ES-I3 (cell line): Measurements from ENCODE around the gene SERINC5.
"Not testable (repeated sequence)": the region's sequence is repeated elsewhere in the genome, so short reads cannot be mapped to it uniquely, and the experiment has no call there.

Source experiments
- H3K36me3 ChIP-seq: 2 replicates; pipeline ENCODE4 v1.6.1; 2013; ENCODE audit warnings: mild to moderate bottlenecking, low read length, control low read depth, moderate library complexity; ENCODE audit not compliant: insufficient read depth
- H3K4me1 ChIP-seq: 2 replicates; pipeline ENCODE4 v1.6.1; 2013; ENCODE audit warnings: mild to moderate bottlenecking, control low read depth, low read length; ENCODE audit not compliant: insufficient read depth
- H3K9ac ChIP-seq: 2 replicates; pipeline ENCODE4 v1.6.1; 2013; ENCODE audit warnings: low read depth, mild to moderate bottlenecking, low read length, moderate library complexity
- H3K9me3 ChIP-seq: 2 replicates; pipeline ENCODE4 v1.6.1; 2013; ENCODE audit warnings: mild to moderate bottlenecking, low read length, moderate library complexity; ENCODE audit not compliant: control insufficient read depth, insufficient read depth

SERINC5 gene

GRCh38 chr5:80147119-80147815 is 108.6 kb downstream of the SERINC5 start:
- Histone ChIP-seq H3K9ac (no peak overlapping the region), H3K4me1 (peaks cover 22% of the 10 kb centered on the region)

GRCh38 chr5:80146046-80146445 is 109.8 kb downstream of the SERINC5 start:
- no peak overlapping the region for H3K9ac ChIP-seq
- H3K4me1 ChIP-seq: peaks cover 34% of the 10 kb centered on the region
- H3K9me3 ChIP-seq: no peaks in the 10 kb centered on the region
- peaks cover 35% of the 10 kb centered on the region for H3K36me3 ChIP-seq

More at GRCh38 chr5:80147119-80147815, 108.6 kb downstream of the SERINC5 start:
- H3K9me3 ChIP-seq: no peaks in the 10 kb centered on the region
- peaks cover 46% of the 10 kb centered on the region for H3K36me3 ChIP-seq

DNA sequence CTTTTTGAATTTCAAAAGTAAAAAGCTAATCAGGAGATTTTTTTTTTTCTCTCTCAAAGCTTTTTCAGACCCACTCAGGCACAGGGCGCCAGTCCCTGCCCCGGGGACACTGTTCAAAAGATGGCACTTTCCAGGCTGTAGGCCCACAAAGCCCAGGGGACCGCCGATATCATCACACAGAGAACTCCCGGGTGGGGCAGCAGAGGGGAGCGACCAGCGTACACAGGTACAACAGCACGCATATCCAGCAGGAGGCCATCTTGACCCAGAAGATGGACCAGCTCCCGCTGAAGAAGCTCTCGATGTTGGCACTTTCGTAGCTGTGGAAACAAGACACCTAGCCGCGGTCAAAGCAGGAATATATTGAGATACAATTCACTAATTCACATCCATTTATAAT is 112.4 kb downstream of the SERINC5 start:
- peaks cover 25% of the 10 kb centered on the region for H3K36me3 ChIP-seq
- peaks cover 42% of the 10 kb centered on the region for H3K4me1 ChIP-seq
- no peaks in the 10 kb centered on the region for H3K9me3 ChIP-seq
- no peak overlapping the region for H3K9ac ChIP-seq

DNA sequence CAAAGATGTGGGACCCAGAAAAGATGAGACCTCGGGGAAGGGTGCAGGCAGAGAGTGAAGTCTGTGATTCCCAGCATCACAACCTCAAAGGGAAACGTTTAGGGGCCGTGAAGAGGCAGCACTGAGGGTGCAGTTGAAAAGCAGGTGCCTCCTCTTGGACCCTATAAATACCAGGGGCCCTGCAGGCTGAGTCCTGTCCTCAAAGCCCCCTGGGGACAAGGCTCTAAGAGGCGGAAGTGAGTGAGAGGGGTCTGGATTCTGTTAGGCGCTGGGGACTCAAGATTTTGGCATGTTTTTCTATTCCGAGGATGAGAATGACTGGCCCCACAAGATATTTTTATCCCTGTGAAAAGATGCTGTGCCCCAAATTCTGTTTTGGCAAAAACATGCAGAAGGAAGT is 112.9 kb downstream of the SERINC5 start:
- Histone ChIP-seq H3K4me1 (peaks cover 42% of the 10 kb centered on the region), H3K9me3 (no peaks in the 10 kb centered on the region), H3K36me3 (peaks cover 25% of the 10 kb centered on the region), H3K9ac (no peak overlapping the region)

GRCh38 chr5:80141681-80142080 is 114.2 kb downstream of the SERINC5 start:
- peaks cover 42% of the 10 kb centered on the region for H3K4me1 ChIP-seq
- no peaks in the 10 kb centered on the region for H3K9me3 ChIP-seq
- no peak overlapping the region for H3K9ac ChIP-seq
- H3K36me3 ChIP-seq: peaks cover 17% of the 10 kb centered on the region

DNA sequence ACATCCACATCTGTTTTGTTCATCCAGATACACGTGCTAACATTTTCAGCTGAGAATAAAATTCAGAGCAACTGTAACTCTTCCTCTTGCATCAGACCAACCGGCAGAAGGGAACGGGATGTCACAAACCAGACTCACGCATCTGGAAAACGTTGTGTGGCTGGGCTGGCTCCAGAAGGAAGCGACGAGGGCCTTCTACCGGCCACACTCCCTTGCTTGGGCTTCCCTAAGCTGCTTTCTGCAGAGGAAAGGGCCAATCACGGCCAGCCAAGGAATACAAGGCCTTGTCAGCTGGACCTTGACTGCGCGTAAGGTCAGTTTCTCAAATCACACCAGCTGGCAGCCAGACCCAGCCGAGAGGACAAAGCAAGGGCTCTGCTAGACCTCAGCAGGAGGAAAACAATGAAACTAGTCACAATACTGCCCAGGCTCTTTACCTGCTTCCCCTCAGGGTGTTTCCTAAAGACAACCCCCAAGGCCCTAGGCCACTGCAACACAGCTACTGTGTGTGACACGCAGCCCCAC is 114.6 kb downstream of the SERINC5 start:
- Histone ChIP-seq H3K9me3 (no peaks in the 10 kb centered on the region), H3K4me1 (peaks cover 42% of the 10 kb centered on the region), H3K9ac (no peak overlapping the region), H3K36me3 (peaks cover 17% of the 10 kb centered on the region)

GRCh38 chr5:80140496-80140895 is 115.4 kb downstream of the SERINC5 start:
- Histone ChIP-seq H3K9ac (no peak overlapping the region), H3K4me1 (peaks cover 45% of the 10 kb centered on the region), H3K36me3 (peaks cover 15% of the 10 kb centered on the region), H3K9me3 (no peaks in the 10 kb centered on the region; the same call in 1 of the 2 replicates)

DNA sequence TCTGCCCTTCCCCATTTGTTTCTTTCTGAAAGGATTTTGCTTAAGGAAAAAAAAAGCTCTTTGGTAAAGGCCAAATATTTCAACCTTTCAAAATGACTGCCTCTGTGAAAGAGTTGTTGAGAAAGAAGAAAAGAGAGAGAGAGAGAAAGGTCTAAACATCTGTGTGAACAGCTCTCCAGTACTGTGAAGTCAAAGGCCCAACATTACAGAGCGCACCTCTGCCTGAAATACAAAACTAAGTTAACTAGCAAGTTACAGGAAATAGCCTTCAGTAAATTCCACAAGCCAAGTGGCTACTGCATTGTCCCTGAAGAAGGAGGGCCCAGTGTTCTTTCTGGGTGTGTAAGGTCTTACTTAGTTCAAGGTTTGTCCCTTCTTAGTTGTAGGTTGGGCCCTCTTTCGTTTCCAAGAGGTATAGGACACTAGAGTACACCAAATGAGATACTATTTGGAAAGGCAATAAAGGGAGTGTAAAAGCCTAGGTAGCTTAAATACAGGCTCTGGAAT is 116.3 kb downstream of the SERINC5 start:
- H3K4me1 ChIP-seq: peaks cover 48% of the 10 kb centered on the region
- no peak overlapping the region for H3K9ac ChIP-seq
- peaks cover 11% of the 10 kb centered on the region for H3K36me3 ChIP-seq

DNA sequence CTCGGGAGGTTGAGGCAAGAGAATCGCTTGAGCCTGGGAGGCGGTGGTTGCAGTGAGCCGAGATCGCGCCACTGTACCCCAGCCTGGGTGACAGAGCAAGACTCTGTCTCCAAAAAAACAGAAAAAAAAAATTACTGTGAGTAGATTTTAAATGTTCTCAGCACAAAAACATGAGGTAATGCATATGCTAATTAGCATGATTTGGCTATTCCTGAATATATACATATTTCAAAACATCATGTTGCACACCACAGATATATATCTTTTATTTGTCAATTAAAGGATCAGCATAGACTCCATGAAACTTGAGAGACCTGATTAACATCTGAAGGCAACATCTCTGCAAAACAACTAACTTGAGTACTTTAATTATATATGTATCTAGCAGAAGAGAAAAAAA is 117.4 kb downstream of the SERINC5 start:
- no peak overlapping the region for H3K9ac ChIP-seq
- peaks cover 51% of the 10 kb centered on the region for H3K4me1 ChIP-seq
- H3K9me3 ChIP-seq: no peaks in the 10 kb centered on the region; the same call in 1 of the 2 replicates
- H3K36me3 ChIP-seq: peaks cover 5% of the 10 kb centered on the region; the same call in 1 of the 2 replicates

More for the DNA sequence above, 116.3 kb downstream of the SERINC5 start:
- no peaks in the 10 kb centered on the region; the same call in 1 of the 2 replicates for H3K9me3 ChIP-seq

DNA sequence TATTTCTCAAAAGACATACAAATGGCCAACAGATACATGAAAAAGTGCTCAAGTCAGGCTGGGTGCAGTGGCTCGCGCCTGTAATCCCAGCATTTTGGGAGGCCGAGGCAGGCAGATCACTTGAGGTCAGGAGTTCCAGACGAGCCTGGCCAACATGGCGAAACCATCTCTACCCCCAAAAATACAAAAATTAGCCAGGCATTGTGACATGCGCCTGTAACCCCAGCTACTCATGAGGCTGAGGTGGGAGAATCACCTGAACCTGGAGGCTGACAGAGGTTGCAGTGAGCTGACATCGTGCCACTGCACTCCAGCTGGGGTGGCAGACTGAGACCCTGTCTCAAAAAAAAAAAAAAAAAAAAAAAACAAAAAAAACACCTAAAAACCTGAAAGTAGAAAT is 119.0 kb downstream of the SERINC5 start:
- H3K9ac ChIP-seq, H3K9me3 ChIP-seq, H3K36me3 ChIP-seq: not testable (repeated sequence)
- peaks cover 38% of the 10 kb centered on the region for H3K4me1 ChIP-seq

DNA sequence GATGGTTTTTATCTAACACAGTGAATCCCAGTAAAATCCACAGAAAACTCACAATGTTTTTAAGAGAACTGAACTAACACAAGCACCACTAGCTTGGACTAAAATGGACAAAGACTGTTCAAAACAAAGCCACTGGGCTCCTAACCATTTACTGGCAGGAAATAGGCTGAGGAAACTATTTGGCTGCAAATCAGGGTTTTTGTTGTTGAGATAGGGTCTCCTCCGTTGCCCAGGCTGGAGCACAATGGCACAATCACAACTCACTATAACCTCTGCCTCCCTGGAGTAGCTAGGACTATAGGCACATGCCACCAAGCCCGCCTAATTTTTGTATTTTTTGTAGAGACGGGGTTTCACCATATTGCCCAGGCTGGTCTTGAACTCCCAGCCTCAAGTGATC is 121.0 kb downstream of the SERINC5 start:
- Histone ChIP-seq H3K4me1 (peaks cover 20% of the 10 kb centered on the region), H3K9ac (no peak overlapping the region; the same call in 1 of the 2 replicates), H3K9me3 (no peaks in the 10 kb centered on the region; the same call in 1 of the 2 replicates), H3K36me3 (peaks cover 5% of the 10 kb centered on the region; the same call in 1 of the 2 replicates)

- peaks cover 14% of the 10 kb centered on the region for H3K4me1 ChIP-seq
- no peaks in the 10 kb centered on the region for H3K36me3 ChIP-seq
- no peaks in the 10 kb centered on the region; the same call in none of the 2 replicates for H3K9me3 ChIP-seq
- no peak overlapping the region for H3K9ac ChIP-seq
These were observed 126.7 kb downstream of the SERINC5 start for GRCh38 chr5:80129146-80129545.

GRCh38 chr5:80128141-80128540 is 127.7 kb downstream of the SERINC5 start:
- no peaks in the 10 kb centered on the region; the same call in none of the 2 replicates for H3K9me3 ChIP-seq
- no peak overlapping the region for H3K9ac ChIP-seq
- H3K4me1 ChIP-seq: peaks cover 9% of the 10 kb centered on the region
- H3K36me3 ChIP-seq: no peaks in the 10 kb centered on the region

- H3K4me1 ChIP-seq: peaks cover 9% of the 10 kb centered on the region
- H3K9ac ChIP-seq: no peak overlapping the region
- no peaks in the 10 kb centered on the region; the same call in none of the 2 replicates for H3K9me3 ChIP-seq
- no peaks in the 10 kb centered on the region for H3K36me3 ChIP-seq
These were observed 128.7 kb downstream of the SERINC5 start for GRCh38 chr5:80127116-80127552.

- Histone ChIP-seq H3K9ac (no peak overlapping the region), H3K4me1 (peaks cover 9% of the 10 kb centered on the region), H3K36me3 (no peaks in the 10 kb centered on the region), H3K9me3 (no peaks in the 10 kb centered on the region; the same call in none of the 2 replicates)
These were observed 129.8 kb downstream of the SERINC5 start for GRCh38 chr5:80125962-80126480.
